Measurements from ENCODE around the gene CSF1R.
"Not testable (repeated sequence)": the region's sequence is repeated elsewhere in the genome, so short reads cannot be mapped to it uniquely, and the experiment has no call there.

Gene CSF1R

GRCh38 chr5:150103678-150104549 lies 17.6 kb upstream of the CSF1R start:
- ATAC-seq (no peak), DNase-seq (no peak)

- no peak for ATAC-seq
- no peak for DNase-seq
Observed at GRCh38 chr5:150101023-150101422, 14.7 kb upstream of the CSF1R start.

GRCh38 chr5:150097152-150097551 lies 10.8 kb upstream of the CSF1R start:
- DNase-seq = no peak
- no peak for ATAC-seq

- ATAC-seq = peak; percentile 55
- DNase-seq = no peak
Observed at GRCh38 chr5:150092159-150092787, 5.9 kb upstream of the CSF1R start.

GRCh38 chr5:150085191-150085912 lies 1.0 kb downstream of the CSF1R start:
- ATAC-seq (no peak), DNase-seq (no peak)

GRCh38 chr5:150084754-150085153 lies 1.6 kb downstream of the CSF1R start:
- not testable (repeated sequence) for DNase-seq, ATAC-seq

- no peak for ATAC-seq
- DNase-seq = no peak
Observed at GRCh38 chr5:150082889-150083288, 3.5 kb downstream of the CSF1R start.

- ATAC-seq = no peak
- DNase-seq = no peak
Observed at GRCh38 chr5:150082374-150082773, 4.0 kb downstream of the CSF1R start.

- DNase-seq (peak; percentile 29), ATAC-seq (peak; percentile 36)
Observed at GRCh38 chr5:150081541-150082283, 4.6 kb downstream of the CSF1R start.

GRCh38 chr5:150080696-150081435 lies 5.5 kb downstream of the CSF1R start:
- ATAC-seq (no peak), DNase-seq (no peak)

- no peak for DNase-seq
- no peak for ATAC-seq
Observed at GRCh38 chr5:150079909-150080461, 6.4 kb downstream of the CSF1R start.

GRCh38 chr5:150078802-150079689 lies 7.3 kb downstream of the CSF1R start:
- ATAC-seq (no peak), DNase-seq (no peak)

- DNase-seq = no peak
- no peak for ATAC-seq
Observed at GRCh38 chr5:150077996-150078801, 8.2 kb downstream of the CSF1R start.

GRCh38 chr5:150077060-150077459 lies 9.3 kb downstream of the CSF1R start:
- no peak for ATAC-seq

GRCh38 chr5:150075806-150076205 lies 10.5 kb downstream of the CSF1R start:
- no peak for ATAC-seq
- DNase-seq = no peak

More at GRCh38 chr5:150077060-150077459, 9.3 kb downstream of the CSF1R start:
- no peak for DNase-seq

- no peak for DNase-seq
Observed at GRCh38 chr5:150075233-150075632, 11.1 kb downstream of the CSF1R start.

GRCh38 chr5:150073677-150074076 lies 12.7 kb downstream of the CSF1R start:
- DNase-seq (no peak), ATAC-seq (no peak)

More at GRCh38 chr5:150075233-150075632, 11.1 kb downstream of the CSF1R start:
- no peak for ATAC-seq

- no peak for DNase-seq
- no peak for ATAC-seq
Observed at GRCh38 chr5:150073086-150073625, 13.2 kb downstream of the CSF1R start.

GRCh38 chr5:150070821-150071220 lies 15.5 kb downstream of the CSF1R start:
- no peak for ATAC-seq
- DNase-seq = no peak

Data from stimulated activated naive CD8-positive, alpha-beta T cell treated with anti-CD3 and anti-CD28 coated beads, Interleukin-15, Interleukin-2, amounts not matched to agents 100 U/mL and 50 U/mL, for 24 hours (primary cell).